ENCODE measurements around the gene CES2.
"Not testable (repeated sequence)": the region's sequence is repeated elsewhere in the genome, so short reads cannot be mapped to it uniquely, and the experiment has no call there.

CES2 gene

DNA sequence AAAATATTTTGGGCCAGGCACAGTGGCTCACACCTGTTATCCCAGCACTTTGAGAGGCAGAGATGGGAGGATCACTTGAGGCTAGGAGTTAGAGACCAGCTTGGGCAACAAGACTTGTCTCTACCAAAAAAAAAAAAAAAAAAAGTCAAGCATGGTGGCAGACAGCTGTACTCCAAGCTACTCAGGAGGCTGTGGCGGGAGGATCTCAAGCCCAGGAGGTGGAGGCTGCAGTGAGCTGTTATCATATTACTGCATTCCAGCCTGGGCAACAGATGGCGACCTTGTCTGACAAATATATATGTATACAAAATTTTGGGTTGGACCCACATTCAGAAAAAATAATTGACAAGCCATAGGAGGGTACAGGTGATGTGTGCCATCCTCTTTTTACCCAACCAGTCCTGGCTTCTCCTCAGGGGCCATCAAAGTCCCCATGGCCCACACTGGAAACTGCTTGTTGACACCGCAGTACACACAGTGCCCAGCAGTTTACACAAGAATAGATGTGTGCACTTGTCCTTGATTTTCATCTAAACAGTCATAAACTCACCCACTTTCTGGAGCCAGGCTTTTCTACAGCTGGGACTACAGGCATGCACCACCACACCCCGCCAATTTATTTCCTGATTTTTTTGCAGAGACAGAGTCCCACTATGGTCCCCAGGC is 1.7 kb downstream of the CES2 start:
- DNase-seq = no peak

GRCh38 chr16:66937725-66938337 is 2.5 kb downstream of the CES2 start:
- DNase-seq = no peak

DNA sequence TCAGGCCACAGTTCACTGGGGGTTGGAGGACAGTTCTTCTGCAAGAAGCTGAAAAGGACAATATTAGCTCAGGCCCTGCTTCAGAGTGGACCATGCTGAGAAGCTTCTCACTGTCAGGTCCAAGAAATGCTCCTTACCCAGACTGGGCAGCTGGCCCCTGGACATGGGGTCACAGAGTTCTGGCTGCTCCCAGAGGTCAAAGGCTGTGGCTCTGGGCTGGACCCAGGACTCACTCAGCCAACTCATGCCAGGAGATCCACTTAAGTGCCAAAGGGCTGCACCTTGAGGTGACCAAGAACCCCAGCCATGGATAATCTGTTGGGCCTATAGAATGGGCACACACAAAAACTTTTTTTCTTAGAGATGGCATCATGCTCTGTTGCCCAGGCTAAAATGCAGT is 4.0 kb downstream of the CES2 start:
- DNase-seq = no peak

DNA sequence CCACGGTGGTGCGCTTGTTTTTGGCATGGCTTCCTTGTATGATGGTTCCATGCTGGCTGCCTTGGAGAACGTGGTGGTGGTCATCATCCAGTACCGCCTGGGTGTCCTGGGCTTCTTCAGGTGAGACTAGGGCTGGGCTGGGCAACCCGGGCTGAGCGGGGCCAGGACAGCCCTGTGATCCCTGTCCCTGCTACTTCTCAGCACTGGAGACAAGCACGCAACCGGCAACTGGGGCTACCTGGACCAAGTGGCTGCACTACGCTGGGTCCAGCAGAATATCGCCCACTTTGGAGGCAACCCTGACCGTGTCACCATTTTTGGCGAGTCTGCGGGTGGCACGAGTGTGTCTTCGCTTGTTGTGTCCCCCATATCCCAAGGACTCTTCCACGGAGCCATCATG is 4.9 kb downstream of the CES2 start:
- no peak for DNase-seq

DNA sequence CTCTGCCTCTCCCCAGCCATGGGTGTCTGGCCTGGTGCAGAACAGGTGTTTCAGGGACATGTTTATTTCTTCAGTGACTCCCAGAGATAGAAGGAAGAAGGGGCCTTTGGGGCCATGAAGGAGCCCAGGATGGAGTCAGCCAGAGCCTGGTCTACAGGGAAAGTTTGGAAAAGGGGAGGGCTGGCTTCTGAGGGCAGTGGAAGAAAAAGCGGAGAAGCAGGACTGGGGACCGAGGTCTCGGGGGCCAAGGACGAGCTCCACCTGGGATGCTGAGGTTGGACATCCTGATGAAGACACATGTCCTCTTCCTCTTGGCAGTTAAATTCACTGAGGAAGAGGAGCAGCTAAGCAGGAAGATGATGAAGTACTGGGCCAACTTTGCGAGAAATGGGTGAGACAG is 7.7 kb downstream of the CES2 start:
- DNase-seq = no peak

DNA sequence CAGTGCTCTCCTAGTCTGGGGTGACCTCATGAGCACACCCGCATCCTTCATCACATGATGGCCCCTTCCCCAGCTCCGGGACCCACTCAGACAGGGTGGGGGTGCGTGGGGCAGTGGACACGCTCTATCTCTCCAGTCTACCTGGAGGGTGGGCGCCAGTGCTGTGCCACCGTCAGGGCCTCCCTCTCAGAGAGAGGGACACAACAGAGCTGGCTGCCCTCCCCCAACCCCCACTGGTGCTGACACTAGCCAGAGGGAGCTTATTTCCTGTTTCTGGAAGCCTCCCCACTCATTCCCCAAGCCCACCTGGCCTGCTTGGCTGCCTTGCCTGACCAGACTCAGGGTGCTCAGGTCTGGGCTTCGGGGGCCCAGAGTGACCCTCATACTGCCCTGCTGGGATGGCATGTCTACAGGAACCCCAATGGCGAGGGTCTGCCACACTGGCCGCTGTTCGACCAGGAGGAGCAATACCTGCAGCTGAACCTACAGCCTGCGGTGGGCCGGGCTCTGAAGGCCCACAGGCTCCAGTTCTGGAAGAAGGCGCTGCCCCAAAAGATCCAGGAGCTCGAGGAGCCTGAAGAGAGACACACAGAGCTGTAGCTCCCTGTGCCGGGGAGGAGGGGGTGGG is 8.2 kb downstream of the CES2 start:
- no peak for DNase-seq

DNA sequence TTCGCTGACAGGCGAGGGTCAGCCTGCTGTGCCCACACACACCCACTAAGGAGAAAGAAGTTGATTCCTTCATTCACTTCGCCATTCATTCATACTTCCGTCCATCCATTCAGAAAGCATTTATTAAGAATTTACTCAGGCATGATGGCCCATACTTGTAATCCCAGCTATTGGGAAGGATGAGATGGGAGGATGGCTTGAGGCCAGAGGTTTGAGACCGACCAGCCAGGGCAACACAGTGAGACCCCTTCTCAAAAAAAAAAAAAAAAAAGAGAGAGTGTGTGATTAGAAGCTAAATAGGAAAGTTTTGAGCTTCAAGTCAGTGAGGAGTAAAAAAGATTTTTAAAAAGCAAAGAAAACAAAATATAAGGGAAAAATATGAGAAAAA is 8.7 kb downstream of the CES2 start:
- DNase-seq = no peak

DNA sequence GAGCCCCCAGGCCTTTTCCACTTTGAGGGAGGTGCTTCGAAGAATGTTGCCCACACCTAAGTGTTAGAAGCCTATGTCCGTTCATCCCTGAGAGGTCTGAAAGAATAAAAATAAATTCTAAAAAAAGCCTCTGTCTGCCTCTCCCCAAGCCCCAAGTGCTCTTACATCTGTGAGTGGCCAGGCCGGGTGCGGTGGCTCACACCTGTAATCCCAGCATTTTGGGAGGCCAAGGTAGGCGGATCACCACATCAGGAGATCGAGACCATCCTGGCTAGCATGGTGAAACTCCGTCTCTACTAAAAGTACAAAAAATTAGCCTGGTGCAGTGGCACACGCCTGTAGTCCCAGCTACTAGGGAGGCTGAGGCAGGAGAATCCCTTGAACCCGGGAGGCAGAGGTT is 9.7 kb downstream of the CES2 start:
- not testable (repeated sequence) for DNase-seq

- no peak for DNase-seq
Measured at GRCh38 chr16:66945939-66946338, 10.6 kb downstream of the CES2 start.

GRCh38 chr16:66946541-66946940 is 11.2 kb downstream of the CES2 start:
- DNase-seq = no peak

DNA sequence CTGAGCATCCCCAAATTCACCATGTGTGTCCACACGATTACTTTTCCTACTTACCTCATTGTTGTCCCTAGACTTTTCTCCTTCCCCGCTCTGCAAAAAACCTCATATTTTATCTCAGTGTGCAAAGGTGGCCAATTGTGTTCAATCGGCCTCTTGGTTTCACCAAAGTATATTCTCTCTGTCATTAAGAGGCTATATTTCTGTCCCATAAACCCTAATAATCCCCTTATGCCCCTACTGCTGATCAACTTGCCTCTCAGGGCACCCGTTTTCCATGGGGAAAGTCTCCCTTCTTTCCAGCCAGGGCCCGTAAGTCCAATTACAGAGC is 11.6 kb downstream of the CES2 start:
- no peak for DNase-seq

DNA sequence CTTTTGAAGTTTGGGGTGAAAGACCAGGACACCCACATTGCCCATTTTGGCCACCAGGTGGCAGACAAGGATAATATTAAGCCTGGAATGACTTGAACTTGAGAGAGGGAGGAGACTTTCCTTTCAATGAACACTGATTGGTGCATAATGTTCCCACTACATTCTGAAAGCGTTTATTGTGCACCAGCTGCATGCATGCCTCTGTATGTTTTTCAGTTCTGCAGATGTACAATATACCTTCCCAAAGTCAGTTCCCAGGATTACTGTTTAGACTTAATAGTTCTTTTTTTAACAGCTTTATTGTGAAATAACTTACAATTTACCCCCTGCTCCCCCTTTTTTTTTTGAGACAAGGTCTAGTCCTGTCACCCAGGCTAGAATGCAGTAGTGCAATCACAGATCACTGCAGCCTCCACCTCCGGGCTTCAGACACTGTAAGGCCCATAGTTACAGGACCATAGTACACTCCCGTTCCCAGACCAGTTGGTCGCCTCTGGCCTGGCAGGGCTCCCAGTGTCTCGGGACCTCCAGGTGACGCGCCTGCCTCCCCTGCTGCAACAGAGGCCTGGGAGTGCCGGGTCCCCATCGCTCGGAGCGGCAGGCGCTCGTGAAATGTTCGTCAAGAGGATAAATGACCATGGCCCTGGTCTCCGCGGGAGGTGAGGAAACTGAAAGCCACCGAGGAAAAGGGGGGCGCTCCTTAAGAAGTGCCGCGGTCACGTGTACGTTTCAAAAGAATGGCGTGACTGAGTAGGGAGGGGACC is 12.2 kb downstream of the CES2 start:
- DNase-seq = peak; percentile 87

DNA sequence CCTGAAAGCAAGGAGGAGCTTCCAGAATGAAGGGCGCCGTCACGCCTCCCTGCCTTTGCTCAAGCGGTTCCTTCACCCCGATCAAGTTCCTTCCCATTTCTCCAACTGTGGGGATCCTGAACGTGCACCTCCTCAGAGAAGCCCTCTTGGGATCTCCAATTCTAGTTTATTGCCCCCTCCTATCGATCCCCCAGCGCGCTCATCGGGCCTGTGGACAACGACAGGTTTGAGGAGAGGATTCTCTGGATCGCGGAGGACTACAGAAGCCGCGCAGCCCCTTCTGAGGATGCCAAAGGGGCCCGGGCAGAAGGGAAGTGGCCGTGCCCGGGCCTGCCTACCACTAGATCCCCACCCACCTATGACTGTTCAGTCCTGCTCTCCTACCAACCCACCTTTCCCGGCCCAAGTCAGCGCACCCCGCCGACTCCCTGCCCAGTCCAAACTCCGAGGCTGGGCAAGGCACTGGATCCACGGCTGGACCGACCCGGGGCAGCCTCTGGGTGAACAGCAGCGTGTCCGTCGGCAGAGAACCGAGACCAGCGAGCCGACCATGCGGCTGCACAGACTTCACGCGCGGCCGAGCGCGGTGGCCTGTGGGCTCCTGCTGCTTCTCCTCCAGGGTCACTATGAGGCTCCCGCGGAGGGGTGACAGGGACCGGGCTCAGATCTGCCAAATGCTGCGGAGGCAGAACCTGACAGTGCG is 13.0 kb downstream of the CES2 start:
- peak; percentile 15 for DNase-seq

DNA sequence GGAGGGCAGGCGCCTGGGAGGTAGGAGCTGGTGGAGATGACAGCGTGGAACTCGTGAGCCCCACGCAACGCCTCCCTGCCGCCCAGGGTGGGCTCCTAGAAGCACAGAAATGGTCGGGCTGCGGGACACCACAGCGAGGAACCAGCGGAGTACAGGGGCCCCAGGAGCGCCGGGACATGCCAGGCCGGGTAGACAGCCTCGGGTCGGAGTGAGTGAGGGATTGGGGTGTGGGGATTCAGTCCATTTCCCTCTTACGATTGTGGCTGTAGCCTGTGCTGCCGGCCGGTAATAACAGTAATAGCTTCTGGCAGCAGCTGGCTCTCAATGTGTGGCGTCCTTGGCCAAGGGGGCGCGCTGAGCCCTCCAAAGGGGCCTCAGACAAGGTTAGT is 13.5 kb downstream of the CES2 start:
- no peak for DNase-seq

DNA sequence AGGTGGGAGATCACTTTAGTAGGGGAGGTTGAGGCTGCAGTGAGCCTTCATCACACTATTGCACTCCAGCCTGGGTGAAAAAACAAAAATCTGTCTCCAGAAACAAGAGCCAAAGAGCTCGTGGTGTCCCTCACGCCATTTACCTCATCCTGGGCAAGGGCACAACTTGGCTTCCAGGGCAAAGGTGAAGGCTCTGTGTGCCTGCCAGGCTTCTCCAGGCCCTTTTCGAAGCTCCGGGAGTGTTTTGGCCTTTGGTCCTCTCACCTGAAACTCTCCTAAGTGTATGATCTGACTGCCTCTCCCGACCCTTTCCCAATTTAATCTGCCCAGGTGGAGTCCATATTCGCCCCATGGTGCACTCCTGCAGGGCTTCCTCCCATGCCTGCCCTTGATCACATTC is 14.2 kb downstream of the CES2 start:
- no peak for DNase-seq

DNA sequence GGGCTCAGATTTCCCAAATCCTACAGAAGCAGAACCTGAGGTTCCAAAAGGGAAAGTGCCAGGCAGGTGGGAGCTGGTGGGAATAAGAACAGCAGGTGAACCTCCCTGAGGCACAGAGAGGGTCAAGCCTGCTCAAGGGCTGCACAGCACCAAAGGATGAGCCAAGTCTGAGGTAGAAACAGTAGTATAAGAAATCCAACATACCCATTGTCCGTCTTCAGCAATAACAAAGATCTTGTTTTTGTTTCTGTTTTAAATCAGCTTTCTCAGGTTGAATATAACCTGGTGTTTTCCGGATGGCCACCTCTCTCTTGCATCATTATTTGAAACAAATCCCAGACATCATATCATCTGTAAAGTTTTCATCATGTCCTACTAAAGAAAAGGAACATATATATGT is 15.1 kb downstream of the CES2 start:
- DNase-seq = no peak

- no peak for DNase-seq
Measured at GRCh38 chr16:66950971-66951790, 15.9 kb downstream of the CES2 start.

- DNase-seq = no peak
Measured at GRCh38 chr16:66952430-66953110, 17.3 kb downstream of the CES2 start.

DNA sequence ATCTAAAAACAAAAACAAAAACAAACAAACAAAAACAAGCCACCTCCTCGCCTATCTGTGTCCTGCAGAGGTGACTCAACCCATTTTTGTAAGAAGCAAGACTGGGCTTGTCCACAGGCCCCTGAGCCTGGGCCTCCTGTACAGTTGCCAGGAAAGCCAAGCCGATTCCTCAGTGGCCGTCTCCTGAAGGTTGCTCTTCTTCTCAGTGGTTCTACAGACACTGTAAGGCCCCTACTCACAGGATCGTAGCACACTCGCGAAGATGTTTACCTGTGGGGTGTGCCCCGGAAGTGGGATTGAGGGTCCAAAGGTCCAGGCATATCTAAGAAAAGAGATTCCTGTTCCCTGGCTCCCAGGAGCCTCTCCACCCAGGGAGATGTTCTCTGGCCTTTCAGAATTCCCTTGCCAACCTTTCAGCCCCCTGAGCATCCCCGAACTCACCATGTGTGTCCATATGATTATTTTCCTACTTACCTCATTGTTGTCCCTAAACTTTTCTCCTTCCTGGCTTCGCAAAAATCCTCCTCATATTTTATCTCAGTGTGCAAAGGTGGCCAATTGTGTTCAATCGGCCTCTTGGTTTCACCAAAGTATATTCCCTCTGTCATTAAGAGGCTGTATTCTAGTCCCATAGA is 18.3 kb downstream of the CES2 start:
- DNase-seq = no peak

GRCh38 chr16:66954097-66954659 is 18.9 kb downstream of the CES2 start:
- DNase-seq = peak; percentile 76
